ENCODE data around the gene RIC8B.
A peak's percentile ranks its signal among the peaks of the same experiment; 100 is the strongest.

The RIC8B gene

DNA sequence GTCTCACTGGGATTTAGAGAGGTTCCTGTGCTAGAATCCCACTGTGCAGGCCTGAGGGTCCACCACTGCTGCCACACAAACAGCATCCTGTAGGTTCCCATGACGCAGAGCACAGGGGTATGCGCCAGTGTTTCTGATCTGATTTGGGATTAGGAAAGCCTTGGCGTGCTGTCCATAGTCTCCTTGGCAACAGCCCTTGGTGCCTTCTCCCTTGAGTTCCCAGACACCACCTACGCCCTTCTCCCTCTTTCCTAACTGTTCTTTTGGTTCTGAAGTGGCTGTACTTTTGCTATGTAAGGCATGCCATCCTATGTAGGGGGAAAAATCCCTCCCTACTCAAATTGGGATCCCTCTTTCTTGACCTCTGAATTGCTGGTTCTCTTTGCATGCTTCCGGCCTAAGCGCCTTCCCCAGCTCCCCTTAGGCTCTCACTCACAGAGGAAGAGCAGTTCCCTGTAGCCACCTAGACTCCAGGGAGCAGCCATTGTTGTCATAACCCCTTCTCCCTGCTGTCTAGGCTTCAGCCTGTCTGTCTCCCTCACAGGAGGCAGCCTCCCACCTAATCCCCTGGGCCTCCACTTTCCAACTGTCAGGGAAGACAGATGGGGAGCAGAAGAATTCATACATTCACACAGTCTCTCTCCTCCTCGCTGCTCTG is 14.8 kb upstream of the RIC8B start:
- Histone ChIP-seq H2AFZ (ENCODE audit: low read depth, low read length) (peak overlapping the region; percentile 55), H3K9ac (ENCODE audit: low read length) (peak overlapping the region; percentile 45), H3K79me2 (ENCODE audit: low read length) (no peaks in the 10 kb centered on the region), H3K9me3 (ENCODE audit: insufficient read depth, low read length) (no peaks in the 10 kb centered on the region), H3K27me3 (ENCODE audit: low read depth, low read length) (no peaks in the 10 kb centered on the region), H3K36me3 (replicated peaks; ENCODE audit: low read depth, low read length) (no peaks in the 10 kb centered on the region), H3K4me1 (ENCODE audit: low read length) (peaks cover 19% of the 10 kb centered on the region), H3K27ac (ENCODE audit: low read length) (peak overlapping the region; percentile 67), H3K4me3 (ENCODE audit: low read length) (peak overlapping the region; percentile 63), H3K4me2 (ENCODE audit: low read length) (peak overlapping the region; percentile 80), H4K20me1 (ENCODE audit: insufficient read depth, low read length) (no peaks in the 10 kb centered on the region)
- TF ChIP-seq EZH2phosphoT487 (IDR thresholded peaks at IDR 0.05; ENCODE audit: low read depth) = no peak
- TF ChIP-seq, protein P1, sequence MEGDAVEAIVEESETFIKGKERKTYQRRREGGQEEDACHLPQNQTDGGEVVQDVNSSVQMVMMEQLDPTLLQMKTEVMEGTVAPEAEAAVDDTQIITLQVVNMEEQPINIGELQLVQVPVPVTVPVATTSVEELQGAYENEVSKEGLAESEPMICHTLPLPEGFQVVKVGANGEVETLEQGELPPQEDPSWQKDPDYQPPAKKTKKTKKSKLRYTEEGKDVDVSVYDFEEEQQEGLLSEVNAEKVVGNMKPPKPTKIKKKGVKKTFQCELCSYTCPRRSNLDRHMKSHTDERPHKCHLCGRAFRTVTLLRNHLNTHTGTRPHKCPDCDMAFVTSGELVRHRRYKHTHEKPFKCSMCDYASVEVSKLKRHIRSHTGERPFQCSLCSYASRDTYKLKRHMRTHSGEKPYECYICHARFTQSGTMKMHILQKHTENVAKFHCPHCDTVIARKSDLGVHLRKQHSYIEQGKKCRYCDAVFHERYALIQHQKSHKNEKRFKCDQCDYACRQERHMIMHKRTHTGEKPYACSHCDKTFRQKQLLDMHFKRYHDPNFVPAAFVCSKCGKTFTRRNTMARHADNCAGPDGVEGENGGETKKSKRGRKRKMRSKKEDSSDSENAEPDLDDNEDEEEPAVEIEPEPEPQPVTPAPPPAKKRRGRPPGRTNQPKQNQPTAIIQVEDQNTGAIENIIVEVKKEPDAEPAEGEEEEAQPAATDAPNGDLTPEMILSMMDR (IDR thresholded peaks at IDR 0.05; ENCODE audit: low read depth, low read length) = no peak

DNA sequence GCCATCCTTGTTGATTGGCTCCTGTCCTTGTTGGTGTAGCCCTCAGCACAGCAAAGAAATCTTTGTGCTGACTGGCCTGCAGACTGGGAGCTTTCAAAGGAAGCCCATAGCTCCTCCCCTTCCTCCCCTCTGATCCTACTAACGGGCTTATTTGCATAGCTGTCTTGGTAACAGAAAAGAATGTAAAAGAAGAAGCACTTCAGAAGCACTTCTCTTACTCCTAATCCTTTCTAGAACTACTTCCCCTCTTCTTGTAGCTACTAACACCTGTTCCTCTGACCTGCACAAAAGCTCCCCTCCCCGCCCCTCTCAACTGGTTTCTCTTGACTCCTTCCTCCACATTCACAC is 14.3 kb upstream of the RIC8B start:
- Histone ChIP-seq H3K4me1 (ENCODE audit: low read length) (peaks cover 19% of the 10 kb centered on the region), H3K27me3 (ENCODE audit: low read depth, low read length) (no peaks in the 10 kb centered on the region), H3K9ac (ENCODE audit: low read length) (peak overlapping the region; percentile 45), H3K36me3 (replicated peaks; ENCODE audit: low read depth, low read length) (no peaks in the 10 kb centered on the region), H3K79me2 (ENCODE audit: low read length) (no peaks in the 10 kb centered on the region), H3K27ac (ENCODE audit: low read length) (peak overlapping the region; percentile 67), H4K20me1 (ENCODE audit: insufficient read depth, low read length) (no peaks in the 10 kb centered on the region), H3K4me3 (ENCODE audit: low read length) (peak overlapping the region; percentile 63), H2AFZ (ENCODE audit: low read depth, low read length) (peak overlapping the region; percentile 55), H3K9me3 (ENCODE audit: insufficient read depth, low read length) (no peaks in the 10 kb centered on the region), H3K4me2 (ENCODE audit: low read length) (peak overlapping the region; percentile 80)
- TF ChIP-seq, protein P1 (IDR thresholded peaks at IDR 0.05; ENCODE audit: low read depth, low read length) = no peak
- no peak for TF ChIP-seq EZH2phosphoT487 (IDR thresholded peaks at IDR 0.05; ENCODE audit: low read depth)

DNA sequence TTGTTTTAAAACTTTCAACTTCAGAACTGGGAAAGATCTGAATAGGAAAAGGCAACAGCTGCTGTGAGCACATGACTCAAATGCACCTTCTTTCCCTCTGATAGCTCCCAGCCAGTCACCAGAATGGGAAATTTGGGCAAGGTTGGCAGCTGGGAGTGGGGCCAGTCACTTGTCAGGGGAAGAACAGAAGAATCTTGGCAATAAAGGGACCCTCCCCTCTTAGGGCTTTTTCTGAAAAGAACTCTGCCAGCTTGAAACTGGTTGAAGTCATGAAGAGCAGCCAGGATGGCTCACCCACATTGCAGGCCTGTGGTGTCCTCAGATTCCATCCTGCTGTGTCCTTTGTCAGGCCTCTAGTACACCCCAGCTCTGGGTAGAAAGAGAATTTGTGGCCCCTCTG is 10.3 kb upstream of the RIC8B start:
- no peak overlapping the region for H3K4me2 ChIP-seq (ENCODE audit: low read length)
- peaks cover 35% of the 10 kb centered on the region for H3K27me3 ChIP-seq (ENCODE audit: low read depth, low read length)
- no peaks in the 10 kb centered on the region for H4K20me1 ChIP-seq (ENCODE audit: insufficient read depth, low read length)
- peaks cover 19% of the 10 kb centered on the region for H3K4me1 ChIP-seq (ENCODE audit: low read length)
- no peak overlapping the region for H3K9ac ChIP-seq (ENCODE audit: low read length)
- no peak overlapping the region for H3K27ac ChIP-seq (ENCODE audit: low read length)
- no peak overlapping the region for H2AFZ ChIP-seq (ENCODE audit: low read depth, low read length)
- no peaks in the 10 kb centered on the region for H3K79me2 ChIP-seq (ENCODE audit: low read length)
- H3K4me3 ChIP-seq (ENCODE audit: low read length) = no peak overlapping the region
- no peaks in the 10 kb centered on the region for H3K9me3 ChIP-seq (ENCODE audit: insufficient read depth, low read length)
- TF ChIP-seq EZH2phosphoT487 (IDR thresholded peaks at IDR 0.05; ENCODE audit: low read depth) = no peak
- TF ChIP-seq, protein P1 (IDR thresholded peaks at IDR 0.05; ENCODE audit: low read depth, low read length) = no peak
- H3K36me3 ChIP-seq (replicated peaks; ENCODE audit: low read depth, low read length) = no peaks in the 10 kb centered on the region

DNA sequence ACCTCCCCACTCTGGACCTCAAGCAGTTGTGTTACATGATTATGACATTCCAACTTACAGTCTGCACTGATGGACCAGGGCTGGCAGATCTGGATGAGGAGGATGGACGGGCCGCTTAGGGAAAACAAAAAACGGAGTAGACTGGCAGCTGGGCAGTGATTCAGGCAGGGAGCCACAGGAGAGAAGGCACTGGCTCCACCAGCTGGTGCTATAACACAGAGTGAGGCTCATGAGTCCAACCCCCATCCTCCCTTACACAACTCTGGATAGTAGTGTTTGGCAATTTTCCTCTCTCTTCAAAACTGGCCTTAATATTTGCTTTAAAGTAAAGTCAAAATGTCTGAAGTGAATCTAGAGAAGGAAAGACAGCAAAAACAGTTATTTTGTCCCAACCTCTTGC is 9.7 kb upstream of the RIC8B start:
- peaks cover 15% of the 10 kb centered on the region for H3K4me1 ChIP-seq (ENCODE audit: low read length)
- no peak overlapping the region for H2AFZ ChIP-seq (ENCODE audit: low read depth, low read length)
- H3K79me2 ChIP-seq (ENCODE audit: low read length) = no peaks in the 10 kb centered on the region
- H3K27ac ChIP-seq (ENCODE audit: low read length) = no peak overlapping the region
- no peak overlapping the region for H3K4me3 ChIP-seq (ENCODE audit: low read length)
- H3K27me3 ChIP-seq (ENCODE audit: low read depth, low read length) = peaks cover 40% of the 10 kb centered on the region
- TF ChIP-seq EZH2phosphoT487 (IDR thresholded peaks at IDR 0.05; ENCODE audit: low read depth) = no peak
- TF ChIP-seq, protein P1 (IDR thresholded peaks at IDR 0.05; ENCODE audit: low read depth, low read length) = no peak
- no peak overlapping the region for H3K4me2 ChIP-seq (ENCODE audit: low read length)
- H3K9me3 ChIP-seq (ENCODE audit: insufficient read depth, low read length) = no peaks in the 10 kb centered on the region
- no peak overlapping the region for H3K9ac ChIP-seq (ENCODE audit: low read length)
- no peaks in the 10 kb centered on the region for H3K36me3 ChIP-seq (replicated peaks; ENCODE audit: low read depth, low read length)
- H4K20me1 ChIP-seq (ENCODE audit: insufficient read depth, low read length) = no peaks in the 10 kb centered on the region
